ENCODE measurements around the gene MAX. TPM values are rescaled to one million over a fixed set of nuclear protein-coding genes. Genes with fewer than 3 reads are reported as not detected.

MAX gene
- total and polyA plus RNA-seq, 2 of the 8 experiments (the other 6 are each of a cell fraction or from before 2014, with no cell fraction given), result 36.9 to 65.1 TPM

DNA sequence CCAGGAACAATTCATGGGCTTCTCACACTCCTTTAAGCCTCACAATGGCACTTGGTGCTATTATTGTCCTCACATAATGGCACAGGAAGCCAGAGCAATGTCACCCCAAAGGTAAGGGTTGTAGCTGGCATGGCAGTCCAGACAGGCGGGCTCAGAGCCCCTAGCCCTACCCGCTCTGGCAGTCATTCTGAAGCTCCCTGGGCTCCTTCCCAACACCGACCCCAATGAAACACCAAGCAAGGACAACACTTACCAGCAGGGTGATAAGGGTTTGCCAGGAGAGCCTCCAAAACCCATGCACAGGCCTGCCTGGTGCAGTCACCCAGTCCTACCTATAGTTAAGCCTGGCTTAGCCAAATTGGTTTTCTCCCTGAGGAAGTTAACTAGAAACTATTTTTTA, 30.8 kb downstream of the MAX start:
- Histone ChIP-seq H3K9me3 (ENCODE audit: insufficient read depth in 2 of 2, low read depth in 1 of 2, low read length in 1 of 2) (no peaks in the 10 kb centered on the region), H3K4ac (replicated peaks; ENCODE audit: insufficient read length, low read depth, low read length) (no peak overlapping the region), H2AK5ac (ENCODE audit: low read depth, low read length) (no peak overlapping the region), H3K9ac (replicated peaks in 1 of 4; ENCODE audit: extremely low read depth in 1 of 4, low read depth in 3 of 4, low read length in 3 of 4) (no peak overlapping the region), H4K8ac (ENCODE audit: extremely low read depth, insufficient read depth, low read length) (no peak overlapping the region), H2BK120ac (replicated peaks; ENCODE audit: low read depth, low read length) (no peak overlapping the region), H3K23ac (ENCODE audit: insufficient read length) (no peak overlapping the region), H3K27me3 (replicated peaks in 1 of 4; ENCODE audit: control insufficient read depth in 3 of 4, extremely low read depth in 1 of 4, insufficient read depth in 3 of 4, low read length in 3 of 4) (no peaks in the 10 kb centered on the region), H4K20me1 (replicated peaks in 1 of 2; ENCODE audit: control insufficient read depth in 1 of 2, insufficient read depth in 2 of 2, low read length in 2 of 2) (peaks cover 2 to 6% of the 10 kb centered on the region in 2 experiments), H2BK15ac (ENCODE audit: low read length) (no peak overlapping the region), H2BK12ac (ENCODE audit: low read depth, low read length) (no peak overlapping the region), H4K5ac (ENCODE audit: insufficient read length, low read depth, low read length) (no peak overlapping the region), H3K27ac (ENCODE audit: low read depth, low read length) (no peak overlapping the region), H3K79me1 (ENCODE audit: low read depth, low read length) (peaks cover 7% of the 10 kb centered on the region; the same call in 1 of the 2 replicates), H3K4me2 (ENCODE audit: insufficient read depth in 1 of 2, low read depth in 2 of 2, low read length in 2 of 2) (no peak overlapping the region), H3K79me2 (ENCODE audit: control insufficient read depth in 1 of 2, insufficient read depth in 2 of 2, low read length in 2 of 2) (no peaks in the 10 kb centered on the region), H3K36me3 (ENCODE audit: control insufficient read depth in 2 of 4, insufficient read depth in 4 of 4, low read length in 3 of 4) (peaks cover 2 to 16% (median 7%) of the 10 kb centered on the region in 4 experiments; a peak in 5 of 8 replicates), H4K91ac (replicated peaks; ENCODE audit: insufficient read length, low read length) (no peak overlapping the region), H3K4me3 (ENCODE audit: extremely low read depth in 1 of 4, insufficient read depth in 2 of 4, low read depth in 3 of 4, low read length in 4 of 4) (no peak overlapping the region), H3K56ac (replicated peaks; ENCODE audit: insufficient read length, low read depth, low read length) (no peak overlapping the region), H3K18ac (ENCODE audit: extremely low read depth, low read length) (no peak overlapping the region), H3K23me2 (ENCODE audit: low read depth, low read length) (no peaks in the 10 kb centered on the region), H2BK5ac (ENCODE audit: low read depth, low read length) (no peak overlapping the region), H2BK20ac (ENCODE audit: low read length) (no peak overlapping the region), H3K4me1 (replicated peaks in 1 of 4; ENCODE audit: control insufficient read depth in 3 of 4, insufficient read depth in 4 of 4, low read length in 3 of 4) (no peaks in the 10 kb centered on the region), H2AFZ (ENCODE audit: low read length) (no peak overlapping the region), H3K14ac (ENCODE audit: insufficient read length) (no peak overlapping the region)
- no peak for TF ChIP-seq RNF2 (IDR thresholded peaks at IDR 0.05; ENCODE audit: borderline replicate concordance, low read depth, low read length, missing control alignments, poor library complexity, severe bottlenecking)
- no peak for TF ChIP-seq SAP30 (IDR thresholded peaks at IDR 0.05; ENCODE audit: insufficient read depth, insufficient replicate concordance, low read length)
- no peak for TF ChIP-seq EGR1 (IDR thresholded peaks at IDR 0.05; ENCODE audit: borderline replicate concordance, low read depth, low read length)
- no peak for TF ChIP-seq SIRT6 (IDR thresholded peaks at IDR 0.05; ENCODE audit: low read length)
- TF ChIP-seq GABPA (IDR thresholded peaks at IDR 0.05; ENCODE audit: borderline replicate concordance, insufficient read depth, low read length), result no peak
- no peak for TF ChIP-seq RXRA (IDR thresholded peaks at IDR 0.05; ENCODE audit: insufficient read depth, low read depth, low read length)
- TF ChIP-seq TBP (IDR thresholded peaks at IDR 0.05; ENCODE audit: low read depth, low read length), result no peak
- no peak for TF ChIP-seq ASH2L (IDR thresholded peaks at IDR 0.05; ENCODE audit: low read length)
- TF ChIP-seq CTBP2 (IDR thresholded peaks at IDR 0.05; ENCODE audit: borderline replicate concordance, insufficient read depth, insufficient read length, low read length), result no peak
- TF ChIP-seq BCL11A (IDR thresholded peaks at IDR 0.05; ENCODE audit: low read depth in 2 of 2, low read length in 2 of 2), result no peak
- no peak for TF ChIP-seq KDM1A (IDR thresholded peaks at IDR 0.05; ENCODE audit: borderline replicate concordance, low read length)
- ChIA-PET POLR2A (ENCODE audit: partially characterized antibody) (interaction anchor here (1.1 kb wide), 1 partner anchor 9 kb away, joined by 4 read pairs; no protein-coding TSS in a partner anchor), CTCF (ENCODE audit: partially characterized antibody) (interaction anchor here (0.6 to 1.2 kb wide), 3 partner anchors 50 to 896 kb away, joined by 3 to 4 read pairs (median 3); partner anchors contain the start of gene FNTB)
- no peak for DNase-seq (ENCODE audit: low read depth in 1 of 2, low spot score in 2 of 2)
- 93% methylated on average over 3 of the region's 3 CpGs; no CpG with 5 or more reads in 1 of the 2 experiments for WGBS, 2 experiments (ENCODE audit: extremely low coverage in 1 of 2, insufficient coverage in 1 of 2, insufficient read length in 1 of 2, insufficient replicate concordance in 2 of 2, low coverage in 1 of 2, low lambda C conversion rate in 2 of 2, missing lambda C conversion rate in 1 of 2)
- FAIRE-seq, result no peak
